SK-N-SH (cell line): Measurements from ENCODE around the gene BMP15. TPM values are rescaled to one million over a fixed set of nuclear protein-coding genes. Genes with fewer than 3 reads are reported as not detected.

Source experiments
- CTCF ChIA-PET: fragments of 300-600, 350-600 bp; formaldehyde crosslinking; extraction: SDS; loops from one replicate; lab custom pipeline; 2021; lab: Yijun Ruan, JAX
- POLR2A ChIA-PET: fragments of 350-600 bp; sonication (Branson Sonifier 250); formaldehyde crosslinking; extraction: SDS; loops from one replicate; lab custom pipeline; 2020; ENCODE audit warnings: antibody characterized with exemption, inconsistent platforms; lab: Yijun Ruan, JAX
- DNase-seq: peaks from one replicate; pipeline ENCODE4 v3.0.0; 2012
- H2AFZ ChIP-seq: fragments of 200-600 bp; sonication (generic); 2 replicates; pipeline ENCODE4 v1.8.1; 2016; ENCODE audit warnings: antibody characterized with exemption, mild to moderate bottlenecking, low read depth
- H3F3A ChIP-seq: fragments of 200-600 bp; sonication (generic); replicated peaks from 2 replicates; pipeline ENCODE3; 2016; ENCODE audit warnings: antibody characterized with exemption, mild to moderate bottlenecking; ENCODE audit not compliant: insufficient read depth
- H3K27ac ChIP-seq, 2 experiments: fragments of 200-500 bp in 1 of 2; fragments of 200-600 bp in 1 of 2; sonication (Bioruptor generic) in 1 of 2; sonication (generic), shearing (Covaris generic) in 1 of 2; 2 replicates each; pipeline versions ENCODE4 v1.5.1 to v1.6.1; 2014 to 2016; ENCODE audit warnings: low read depth in 2 of 2, inconsistent platforms in 1 of 2, low read length in 1 of 2, mild to moderate bottlenecking in 1 of 2, mixed read lengths in 1 of 2
- H3K27me3 ChIP-seq: fragments of 200-600 bp; sonication (generic), shearing (Covaris generic); 2 replicates; pipeline ENCODE4 v1.6.1; 2016; ENCODE audit warnings: mixed run types; ENCODE audit not compliant: insufficient read depth
- H3K36me3 ChIP-seq, 2 experiments: fragments of 200-500 bp in 1 of 2; fragments of 200-600 bp in 1 of 2; sonication (Bioruptor generic) in 1 of 2; sonication (generic) in 1 of 2; replicated peaks in 1 of 2; 2 replicates each; pipeline versions ENCODE3 to v1.5.1; 2014 to 2016; ENCODE audit warnings: low read length in 1 of 2, mild to moderate bottlenecking in 1 of 2; ENCODE audit not compliant: insufficient read depth in 2 of 2, control insufficient read depth in 1 of 2
- H3K4me1 ChIP-seq, 2 experiments: fragments of 200-500 bp in 1 of 2; fragments of 200-600 bp in 1 of 2; sonication (Bioruptor generic) in 1 of 2; sonication (generic), shearing (Covaris generic) in 1 of 2; 2 replicates each; pipeline versions ENCODE4 v1.5.1 to v1.6.1; 2014 to 2016; ENCODE audit warnings: low read depth in 1 of 2, low read length in 1 of 2, mixed run types in 1 of 2; ENCODE audit not compliant: insufficient read depth in 2 of 2, control insufficient read depth in 1 of 2
- H3K4me2 ChIP-seq: fragments of 200-600 bp; sonication (generic), shearing (Covaris generic); 2 replicates; pipeline ENCODE4 v1.6.1; 2017; ENCODE audit warnings: mixed run types
- H3K4me3 ChIP-seq, 2 experiments: fragments of 200-500 bp in 1 of 2; fragments of 200-600 bp in 1 of 2; sonication (Bioruptor generic) in 1 of 2; sonication (generic), shearing (Covaris generic) in 1 of 2; 2 replicates each; pipeline versions ENCODE4 v1.5.1 to v1.8.1; 2014 to 2016; ENCODE audit warnings: low read depth in 2 of 2, inconsistent platforms in 1 of 2, low read length in 1 of 2, mild to moderate bottlenecking in 1 of 2, mixed read lengths in 1 of 2, moderate library complexity in 1 of 2
- H3K79me2 ChIP-seq: fragments of 200-600 bp; sonication (generic); 2 replicates; pipeline ENCODE4 v1.8.1; 2017; ENCODE audit warnings: mild to moderate bottlenecking; ENCODE audit not compliant: insufficient read depth
- H3K9ac ChIP-seq: fragments of 200-600 bp; sonication (generic); 2 replicates; pipeline ENCODE4 v1.6.1; 2017; ENCODE audit warnings: mixed run types
- H3K9me2 ChIP-seq: fragments of 200-600 bp; sonication (generic); 2 replicates; pipeline ENCODE4 v1.6.1; 2017; ENCODE audit warnings: mixed run types
- H3K9me3 ChIP-seq: fragments of 200-600 bp; sonication (generic); 2 replicates; pipeline ENCODE4 v1.6.1; 2017; ENCODE audit warnings: mixed run types, mild to moderate bottlenecking, moderate library complexity
- H4K20me1 ChIP-seq: fragments of 200-600 bp; sonication (generic); 2 replicates; pipeline ENCODE4 v1.6.1; 2017; ENCODE audit warnings: mild to moderate bottlenecking, mixed run types; ENCODE audit not compliant: insufficient read depth
- CTCF ChIP-seq: fragments of 200-600 bp; sonication (generic); IDR thresholded peaks from 2 replicates; pipeline ENCODE4 v1.6.1; 2017; ENCODE audit warnings: antibody characterized with exemption, mild to moderate bottlenecking, moderate library complexity
- ELF1 ChIP-seq: IDR thresholded peaks from 2 replicates; pipeline ENCODE4 v1.4.0; 2012
- EZH2phosphoT487 ChIP-seq: fragments of 200-600 bp; sonication (generic); IDR thresholded peaks from 2 replicates; pipeline ENCODE4 v1.6.1; 2017; ENCODE audit warnings: low read depth, mixed run types, mild to moderate bottlenecking, antibody characterized with exemption, moderate library complexity, borderline replicate concordance
- FOSL2 ChIP-seq: IDR thresholded peaks from 2 replicates; pipeline ENCODE4 v1.4.0; 2012; ENCODE audit warnings: low read depth, mild to moderate bottlenecking, moderate library complexity, borderline replicate concordance
- FOXJ3 ChIP-seq: sonication (generic); formaldehyde crosslinking; IDR thresholded peaks from 2 replicates; pipeline ENCODE4 v1.5.1; 2020; ENCODE audit warnings: mild to moderate bottlenecking, missing genetic modification reagents
- GABPA ChIP-seq: IDR thresholded peaks from 2 replicates; pipeline ENCODE4 v1.4.0; 2012; ENCODE audit warnings: low read depth, mild to moderate bottlenecking
- JUND ChIP-seq: IDR thresholded peaks from 2 replicates; pipeline ENCODE4 v1.4.0; 2012
- NFIC ChIP-seq: IDR thresholded peaks from 2 replicates; pipeline ENCODE4 v1.4.0; 2012; ENCODE audit warnings: borderline replicate concordance
- NRF1 ChIP-seq: IDR thresholded peaks from 2 replicates; pipeline ENCODE4 v1.6.1; 2012; ENCODE audit warnings: low read depth, mild to moderate bottlenecking, low read length
- POLR2AphosphoS5 ChIP-seq: IDR thresholded peaks from 2 replicates; pipeline ENCODE4 v1.6.1; 2012; ENCODE audit warnings: low read depth, low read length
- RAD21 ChIP-seq: IDR thresholded peaks from 2 replicates; pipeline ENCODE4 v1.6.1; 2012; ENCODE audit warnings: mild to moderate bottlenecking, low read length
- REST ChIP-seq: IDR thresholded peaks from 2 replicates; pipeline ENCODE4 v1.6.1; 2012; ENCODE audit warnings: mild to moderate bottlenecking, low read depth, low read length, moderate library complexity
- RXRA ChIP-seq: IDR thresholded peaks from 2 replicates; pipeline ENCODE4 v1.4.0; 2012; ENCODE audit warnings: low read depth, mild to moderate bottlenecking, borderline replicate concordance
- SIN3A ChIP-seq: IDR thresholded peaks from 2 replicates; pipeline ENCODE4 v1.6.1; 2012; ENCODE audit warnings: low read depth, mild to moderate bottlenecking, low read length, moderate library complexity, borderline replicate concordance
- SMC3 ChIP-seq: IDR thresholded peaks from 2 replicates; pipeline ENCODE4 v1.6.1; 2012; ENCODE audit warnings: low read depth, low read length, improper control_type of control experiment
- TAF1 ChIP-seq: IDR thresholded peaks from 2 replicates; pipeline ENCODE4 v1.6.1; 2012; ENCODE audit warnings: low read depth, mild to moderate bottlenecking, low read length, moderate library complexity, borderline replicate concordance
- TCF12 ChIP-seq: IDR thresholded peaks from 2 replicates; pipeline ENCODE4 v1.4.0; 2012
- TEAD4 ChIP-seq: IDR thresholded peaks from 2 replicates; pipeline ENCODE4 v1.4.0; 2012; ENCODE audit warnings: mild to moderate bottlenecking, borderline replicate concordance; ENCODE audit not compliant: insufficient read depth
- USF1 ChIP-seq: IDR thresholded peaks from 2 replicates; pipeline ENCODE4 v1.4.0; 2012; ENCODE audit warnings: low read depth, borderline replicate concordance
- ZBTB33 ChIP-seq: IDR thresholded peaks from 2 replicates; pipeline ENCODE4 v1.4.0; 2012; ENCODE audit warnings: low read depth, borderline replicate concordance
- WGBS: methylation state at CpG from one replicate; pipeline ENCODE4 v1.1.6; 2017; ENCODE audit warnings: low lambda C conversion rate; 5-methylcytosine and 5-hydroxymethylcytosine counted together
- polyA plus RNA-seq, 3 experiments: library from polyadenylated mRNA; depleted of rRNA; stranded (reverse); fragments of >200 nt; gene quantifications; 2 replicates each; pipeline ENCODE4 v1.2.3, GENCODE V29; 2012

The BMP15 gene
- polyA plus RNA-seq, 1 of the 3 experiments (the other 2 are of a cell fraction), result not detected

GRCh38 chrX:50865311-50865710, 45.2 kb upstream of the BMP15 start:
- CTCF ChIA-PET, result no interaction called here
- Histone ChIP-seq H3K4me2 (no peak overlapping the region), H4K20me1 (no peaks in the 10 kb centered on the region), H3K9me2 (no peaks in the 10 kb centered on the region), H3F3A (no peaks in the 10 kb centered on the region), H3K27me3 (0 out of 2 replicates have a peak, but pooled peaks cover 4% of the 10 kb centered on the region), H3K9me3 (no peaks in the 10 kb centered on the region), H3K9ac (no peak overlapping the region)
- POLR2A ChIA-PET, result no interaction called here
- WGBS, result 13% methylated on average over 6 of the region's 6 CpGs
- DNase-seq, result no peak
- TF ChIP-seq NRF1, result no peak
- no peak for TF ChIP-seq TCF12
- TF ChIP-seq FOXJ3 (CRISPR knock-in tag), result no peak
- no peak for TF ChIP-seq ZBTB33
- TF ChIP-seq GABPA, result no peak
- no peak for TF ChIP-seq USF1
- TF ChIP-seq TEAD4, result no peak
- TF ChIP-seq SIN3A, result no peak
- no peak for TF ChIP-seq ELF1
- no peak for TF ChIP-seq NFIC
- TF ChIP-seq EZH2phosphoT487, result no peak
- TF ChIP-seq REST, result no peak
- no peak for TF ChIP-seq SMC3
- TF ChIP-seq JUND, result no peak
- no peak for TF ChIP-seq CTCF
- TF ChIP-seq RAD21, result no peak
- no peak for TF ChIP-seq POLR2AphosphoS5
- no peak for TF ChIP-seq TAF1
- TF ChIP-seq RXRA, result no peak
- no peak for TF ChIP-seq FOSL2
- TF ChIP-seq, all 33 proteins: peak for 0
- H3K79me2 ChIP-seq, result no peaks in the 10 kb centered on the region
- H2AFZ ChIP-seq, result no peak overlapping the region
- H3K4me3 ChIP-seq, result no peak overlapping the region
- no peak overlapping the region for H3K27ac ChIP-seq
- H3K36me3 ChIP-seq, result no peaks in the 10 kb centered on the region
- H3K4me1 ChIP-seq, result no peaks in the 10 kb centered on the region
